Epithelial cell of proximal tubule (primary cell): ENCODE results near the gene PXDN. TPM values are rescaled to one million over a fixed set of nuclear protein-coding genes. Genes with fewer than 3 reads are reported as not detected.

ENCODE experiments used
- DNase-seq: peaks from one replicate; pipeline ENCODE4 v3.0.0-alpha.2; 2011; ENCODE audit warnings: low read depth
- H3K4me3 ChIP-seq: 2 replicates; pipeline ENCODE4 v1.5.1; 2011; ENCODE audit warnings: low read depth, mild to moderate bottlenecking, low read length
- total RNA-seq: library from RNA; depleted of rRNA; stranded (reverse); fragments of >200 nt; gene quantifications from 2 replicates; pipeline ENCODE4 v1.2.3, GENCODE V29; 2015
- TF ChIP-seq, protein P1 (sequence below): conservative IDR thresholded peaks from 2 replicates; pipeline ENCODE4 v1.5.1; 2012; ENCODE audit warnings: low read depth, mild to moderate bottlenecking, low read length

The PXDN gene
- total RNA-seq, 1 donor from 2014 or later, result 197 TPM

DNA sequence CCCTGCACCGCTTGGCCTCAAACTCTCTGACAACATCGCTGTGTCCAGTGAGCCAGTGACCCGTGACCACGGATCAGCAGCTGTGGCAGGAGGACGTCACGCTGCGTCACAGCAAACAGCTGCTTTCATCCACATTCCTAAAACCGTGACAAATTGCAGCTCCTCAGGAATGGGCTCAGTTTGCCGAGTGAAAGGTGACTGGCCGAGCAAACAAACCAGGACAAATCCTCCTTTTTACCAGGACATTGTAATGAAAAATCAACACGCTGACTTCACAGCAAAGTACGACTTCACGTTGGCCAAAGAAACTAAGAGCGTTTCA, 57.6 kb downstream of the PXDN start:
- DNase-seq, result no peak
- TF ChIP-seq, protein P1, sequence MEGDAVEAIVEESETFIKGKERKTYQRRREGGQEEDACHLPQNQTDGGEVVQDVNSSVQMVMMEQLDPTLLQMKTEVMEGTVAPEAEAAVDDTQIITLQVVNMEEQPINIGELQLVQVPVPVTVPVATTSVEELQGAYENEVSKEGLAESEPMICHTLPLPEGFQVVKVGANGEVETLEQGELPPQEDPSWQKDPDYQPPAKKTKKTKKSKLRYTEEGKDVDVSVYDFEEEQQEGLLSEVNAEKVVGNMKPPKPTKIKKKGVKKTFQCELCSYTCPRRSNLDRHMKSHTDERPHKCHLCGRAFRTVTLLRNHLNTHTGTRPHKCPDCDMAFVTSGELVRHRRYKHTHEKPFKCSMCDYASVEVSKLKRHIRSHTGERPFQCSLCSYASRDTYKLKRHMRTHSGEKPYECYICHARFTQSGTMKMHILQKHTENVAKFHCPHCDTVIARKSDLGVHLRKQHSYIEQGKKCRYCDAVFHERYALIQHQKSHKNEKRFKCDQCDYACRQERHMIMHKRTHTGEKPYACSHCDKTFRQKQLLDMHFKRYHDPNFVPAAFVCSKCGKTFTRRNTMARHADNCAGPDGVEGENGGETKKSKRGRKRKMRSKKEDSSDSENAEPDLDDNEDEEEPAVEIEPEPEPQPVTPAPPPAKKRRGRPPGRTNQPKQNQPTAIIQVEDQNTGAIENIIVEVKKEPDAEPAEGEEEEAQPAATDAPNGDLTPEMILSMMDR, result no peak

GRCh38 chr2:1685957-1686783, 58.1 kb downstream of the PXDN start:
- H3K4me3 ChIP-seq, result no peak overlapping the region
- TF ChIP-seq, protein P1, result no peak
- DNase-seq, result no peak

More for the DNA sequence above, 57.6 kb downstream of the PXDN start:
- H3K4me3 ChIP-seq, result no peak overlapping the region

GRCh38 chr2:1685078-1685956, 59.0 kb downstream of the PXDN start:
- DNase-seq, result no peak
- TF ChIP-seq, protein P1, result no peak
- H3K4me3 ChIP-seq, result no peak overlapping the region

DNA sequence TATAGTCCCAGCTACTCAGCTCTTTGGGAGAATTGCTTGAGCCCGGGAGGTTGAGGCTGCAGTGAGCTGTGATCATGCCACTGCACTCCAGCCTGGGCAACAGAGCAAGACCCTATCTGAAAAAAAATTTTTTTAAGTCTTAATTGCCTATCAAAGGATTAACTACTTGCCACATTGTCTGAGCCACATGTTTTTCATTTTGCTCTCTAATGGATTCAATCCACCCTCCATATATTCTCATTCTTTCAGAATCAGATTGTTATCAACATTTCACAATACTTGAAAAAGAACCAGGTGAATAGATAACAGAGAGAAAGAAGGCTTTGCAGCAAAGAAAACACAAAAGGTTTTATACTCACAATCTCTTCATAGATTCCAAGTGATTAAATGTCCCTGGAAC, 61.0 kb downstream of the PXDN start:
- TF ChIP-seq, protein P1, result no peak
- no peak overlapping the region for H3K4me3 ChIP-seq
- no peak for DNase-seq

DNA sequence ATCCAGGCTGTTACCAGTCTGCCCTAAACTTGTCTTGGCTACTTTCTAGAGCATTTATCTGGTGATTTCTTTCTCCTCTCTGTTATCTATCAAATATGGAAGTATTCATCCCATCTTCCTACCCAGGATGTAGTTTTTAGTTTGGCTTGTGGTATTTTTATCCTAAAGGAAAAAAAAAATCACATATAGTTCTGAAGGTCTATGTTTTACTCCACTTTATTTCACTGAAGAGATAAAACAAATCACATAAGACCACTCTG, 62.2 kb downstream of the PXDN start:
- no peak overlapping the region for H3K4me3 ChIP-seq
- TF ChIP-seq, protein P1, result no peak
- DNase-seq, result no peak

DNA sequence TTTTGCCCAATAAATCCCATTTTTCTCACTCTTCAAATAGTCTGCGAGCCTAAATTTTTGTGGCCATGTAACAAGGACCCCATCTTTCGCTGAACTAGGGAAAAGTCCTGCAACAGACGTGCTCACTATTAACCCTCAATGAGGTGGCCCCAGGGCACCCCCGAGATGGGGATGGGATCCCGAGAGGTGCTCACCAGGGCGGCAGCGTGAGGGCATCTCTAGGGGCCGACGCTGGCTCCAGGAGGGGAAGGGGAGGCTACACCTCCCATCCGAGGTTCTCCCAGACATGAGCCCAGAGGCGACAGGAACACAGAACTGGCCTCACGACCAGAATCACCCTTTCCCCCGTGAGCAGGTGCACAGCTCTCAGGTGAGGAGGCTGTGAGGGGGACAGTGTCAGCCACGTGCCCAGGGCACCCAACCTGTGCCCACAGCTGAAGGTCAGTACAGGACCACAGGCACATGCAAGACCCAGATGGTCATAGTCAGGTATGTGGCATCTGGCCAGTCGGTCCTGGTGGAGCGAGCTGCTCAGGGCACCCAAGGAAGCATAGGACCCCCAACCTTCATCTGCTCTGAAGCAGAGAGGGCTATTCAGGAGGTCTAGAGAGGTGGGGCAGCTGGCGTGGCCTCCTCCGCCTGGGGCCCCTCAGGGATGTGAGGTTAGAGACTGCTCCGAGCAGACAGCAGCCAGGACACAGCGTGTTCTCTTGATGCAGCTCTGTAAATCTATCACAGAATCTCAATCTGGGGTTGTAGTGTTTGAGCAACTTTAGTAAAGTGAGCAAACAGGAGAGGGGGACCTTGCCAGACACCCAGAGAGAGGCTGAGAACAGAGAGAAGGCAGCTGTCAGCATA, 62.8 kb downstream of the PXDN start:
- no peak for DNase-seq
- no peak overlapping the region for H3K4me3 ChIP-seq
- TF ChIP-seq, protein P1, result no peak
